Smooth muscle cell (in vitro differentiated cells): ENCODE measurements around the gene ARMCX2. TPM values are rescaled to one million over a fixed set of nuclear protein-coding genes. Genes with fewer than 3 reads are reported as not detected.

ENCODE experiments used
- DNase-seq: peaks from one replicate; lab custom pipeline; 2025; ENCODE audit not compliant: unreplicated experiment; lab: John Stamatoyannopoulos, UW
- H2AFZ ChIP-seq: fragments of 200-600 bp; sonication (generic); 2 replicates; pipeline ENCODE4 v1.6.0; 2016; ENCODE audit warnings: antibody characterized with exemption, low read depth, mild to moderate bottlenecking
- H3F3A ChIP-seq: fragments of 200-600 bp; sonication (generic); 2 replicates; pipeline ENCODE4 v1.6.0; 2017; ENCODE audit warnings: antibody characterized with exemption, low read depth
- H3K27ac ChIP-seq: fragments of 200-600 bp; sonication (generic); 2 replicates; pipeline ENCODE4 v1.5.1; 2016; ENCODE audit warnings: low read depth, mild to moderate bottlenecking
- H3K27me3 ChIP-seq: fragments of 200-600 bp; sonication (generic); 2 replicates; pipeline ENCODE4 v1.6.1; 2016; ENCODE audit warnings: low read depth, mild to moderate bottlenecking
- H3K36me3 ChIP-seq: fragments of 200-600 bp; sonication (generic); 2 replicates; pipeline ENCODE4 v1.5.1; 2016; ENCODE audit warnings: low read depth
- H3K4me1 ChIP-seq: fragments of 200-600 bp; sonication (generic); 2 replicates; pipeline ENCODE4 v1.5.1; 2016; ENCODE audit warnings: low read depth
- H3K4me2 ChIP-seq: fragments of 200-600 bp; sonication (generic); 2 replicates; pipeline ENCODE4 v1.6.0; 2016; ENCODE audit warnings: mild to moderate bottlenecking
- H3K4me3 ChIP-seq: fragments of 200-600 bp; sonication (generic); 2 replicates; pipeline ENCODE4 v1.5.1; 2016; ENCODE audit warnings: mild to moderate bottlenecking
- H3K79me2 ChIP-seq: fragments of 200-600 bp; sonication (generic); 2 replicates; pipeline ENCODE4 v1.6.0; 2016; ENCODE audit warnings: low read depth, mild to moderate bottlenecking
- H3K9ac ChIP-seq: fragments of 200-600 bp; sonication (generic); 2 replicates; pipeline ENCODE4 v1.6.0; 2016; ENCODE audit warnings: low read depth
- H3K9me3 ChIP-seq: fragments of 200-600 bp; sonication (generic); replicated peaks from 2 replicates; pipeline ENCODE4 v1.5.1; 2016; ENCODE audit warnings: low read depth
- H4K20me1 ChIP-seq: fragments of 200-600 bp; sonication (generic); 2 replicates; pipeline ENCODE4 v1.6.0; 2016; ENCODE audit warnings: low read depth
- WGBS: methylation state at CpG from one replicate; pipeline ENCODE4 v1.1.7; 2016; ENCODE audit warnings: low lambda C conversion rate; 5-methylcytosine and 5-hydroxymethylcytosine counted together
- polyA plus RNA-seq: library from polyadenylated mRNA; unstranded; fragments of >200 nt; fragmentation: Nextera tagmentation; extraction: Ambion mirVana; gene quantifications from 2 replicates; pipeline ENCODE4 v1.2.1, GENCODE V29; 2016
- total RNA-seq: library from RNA; depleted of rRNA; stranded (reverse); fragments of >200 nt; gene quantifications from 2 replicates; pipeline ENCODE4 v1.2.3, GENCODE V29; 2014
- TF ChIP-seq, protein P1 (sequence below): fragments of 200-600 bp; sonication (generic); IDR thresholded peaks from 2 replicates; pipeline ENCODE4 v1.5.1; 2017; ENCODE audit warnings: borderline replicate concordance, mild to moderate bottlenecking, antibody characterized with exemption; ENCODE audit not compliant: insufficient read depth, poor library complexity, severe bottlenecking

Gene ARMCX2
- total and polyA plus RNA-seq, 2 experiments from 2014 or later, result 34.5 to 103 TPM

DNA sequence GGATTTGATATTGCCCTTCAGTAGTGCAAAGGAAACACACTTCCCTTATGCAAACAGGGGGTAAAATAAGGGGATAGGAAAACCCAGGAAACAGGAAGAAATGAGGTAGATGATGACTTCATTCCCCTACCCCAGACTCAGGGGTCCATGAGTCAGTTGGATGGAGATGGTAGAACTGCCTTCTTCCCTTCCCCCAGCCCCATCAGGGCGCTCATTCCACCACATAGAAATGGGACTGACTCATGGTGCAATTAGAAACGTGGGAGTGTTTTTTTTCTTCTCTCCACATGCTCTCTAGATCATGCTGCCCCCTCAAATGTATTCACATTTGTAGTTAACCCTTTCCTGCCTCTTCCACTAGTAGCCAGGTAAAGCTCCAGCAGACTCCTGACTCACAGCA is 23.1 kb upstream of the ARMCX2 start:
- Histone ChIP-seq H3F3A (no peaks in the 10 kb centered on the region), H3K79me2 (no peaks in the 10 kb centered on the region), H3K4me2 (peak overlapping the region; percentile 73), H3K27ac (peak overlapping the region; percentile 40), H2AFZ (peak overlapping the region; percentile 60), H3K4me1 (no peaks in the 10 kb centered on the region), H3K27me3 (no peaks in the 10 kb centered on the region), H3K9ac (no peak overlapping the region), H3K4me3 (no peak overlapping the region), H3K9me3 (no peaks in the 10 kb centered on the region), H4K20me1 (no peaks in the 10 kb centered on the region), H3K36me3 (no peaks in the 10 kb centered on the region)
- DNase-seq, result no peak
- TF ChIP-seq, protein P1, sequence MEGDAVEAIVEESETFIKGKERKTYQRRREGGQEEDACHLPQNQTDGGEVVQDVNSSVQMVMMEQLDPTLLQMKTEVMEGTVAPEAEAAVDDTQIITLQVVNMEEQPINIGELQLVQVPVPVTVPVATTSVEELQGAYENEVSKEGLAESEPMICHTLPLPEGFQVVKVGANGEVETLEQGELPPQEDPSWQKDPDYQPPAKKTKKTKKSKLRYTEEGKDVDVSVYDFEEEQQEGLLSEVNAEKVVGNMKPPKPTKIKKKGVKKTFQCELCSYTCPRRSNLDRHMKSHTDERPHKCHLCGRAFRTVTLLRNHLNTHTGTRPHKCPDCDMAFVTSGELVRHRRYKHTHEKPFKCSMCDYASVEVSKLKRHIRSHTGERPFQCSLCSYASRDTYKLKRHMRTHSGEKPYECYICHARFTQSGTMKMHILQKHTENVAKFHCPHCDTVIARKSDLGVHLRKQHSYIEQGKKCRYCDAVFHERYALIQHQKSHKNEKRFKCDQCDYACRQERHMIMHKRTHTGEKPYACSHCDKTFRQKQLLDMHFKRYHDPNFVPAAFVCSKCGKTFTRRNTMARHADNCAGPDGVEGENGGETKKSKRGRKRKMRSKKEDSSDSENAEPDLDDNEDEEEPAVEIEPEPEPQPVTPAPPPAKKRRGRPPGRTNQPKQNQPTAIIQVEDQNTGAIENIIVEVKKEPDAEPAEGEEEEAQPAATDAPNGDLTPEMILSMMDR, result no peak
- WGBS, result 30% methylated on average over 2 of the region's 2 CpGs

DNA sequence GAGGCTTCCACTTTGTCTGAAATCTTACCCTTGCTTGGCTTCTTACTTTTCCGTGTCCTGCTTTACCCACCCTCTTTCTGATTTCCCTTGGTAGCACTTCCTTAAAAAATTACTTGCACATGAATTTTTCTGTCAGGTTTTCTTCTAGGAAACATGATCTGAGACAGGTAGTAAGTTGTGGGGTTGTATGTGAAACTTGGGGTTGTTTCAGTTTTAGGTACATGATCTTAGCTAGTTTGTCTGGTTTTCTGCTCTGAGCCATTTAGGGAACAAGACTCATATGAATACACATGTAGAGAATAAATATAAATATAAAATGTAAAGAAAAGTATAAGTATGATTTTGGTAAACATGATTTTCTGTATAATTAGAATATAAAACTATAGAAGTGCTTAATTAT is 17.4 kb upstream of the ARMCX2 start:
- WGBS, result 65% methylated on average over 1 of the region's 1 CpG
- Histone ChIP-seq H3K27me3 (no peaks in the 10 kb centered on the region), H3K4me1 (no peaks in the 10 kb centered on the region), H3K27ac (no peak overlapping the region), H4K20me1 (no peaks in the 10 kb centered on the region), H3K79me2 (no peaks in the 10 kb centered on the region), H3K4me2 (no peak overlapping the region), H3K9ac (no peak overlapping the region), H3K36me3 (no peaks in the 10 kb centered on the region), H3K4me3 (no peak overlapping the region), H2AFZ (no peak overlapping the region), H3K9me3 (no peaks in the 10 kb centered on the region), H3F3A (no peaks in the 10 kb centered on the region)
- TF ChIP-seq, protein P1, result no peak
- DNase-seq, result no peak

DNA sequence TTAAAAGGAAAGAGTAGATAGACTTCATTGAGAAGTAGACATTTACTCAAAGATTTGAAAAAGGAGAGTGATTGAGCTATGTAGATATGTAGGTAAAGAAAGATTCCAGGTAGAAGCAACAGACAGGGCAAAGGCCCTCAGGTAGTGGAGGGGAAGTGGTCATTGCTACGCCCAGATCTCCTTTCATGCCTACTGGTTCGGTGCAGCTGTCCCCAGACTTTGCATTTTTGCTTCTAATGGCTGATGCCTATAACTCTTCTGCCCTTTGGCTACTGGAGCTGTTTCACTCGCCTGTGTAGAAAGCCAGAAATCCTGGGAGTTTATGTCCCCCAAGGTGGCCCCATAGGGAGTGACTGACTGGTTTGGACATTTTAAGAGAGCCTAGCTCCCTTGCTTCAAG is 16.9 kb upstream of the ARMCX2 start:
- H3K27me3 ChIP-seq, result no peaks in the 10 kb centered on the region
- no peaks in the 10 kb centered on the region for H3K4me1 ChIP-seq
- no peaks in the 10 kb centered on the region for H3K36me3 ChIP-seq
- H3K27ac ChIP-seq, result no peak overlapping the region
- H4K20me1 ChIP-seq, result no peaks in the 10 kb centered on the region
- no peaks in the 10 kb centered on the region for H3K9me3 ChIP-seq
- TF ChIP-seq, protein P1, result no peak
- H3F3A ChIP-seq, result no peaks in the 10 kb centered on the region
- H3K4me2 ChIP-seq, result no peak overlapping the region
- H3K4me3 ChIP-seq, result no peak overlapping the region
- H2AFZ ChIP-seq, result no peak overlapping the region
- no peak for DNase-seq
- no peaks in the 10 kb centered on the region for H3K79me2 ChIP-seq
- WGBS, result 61% methylated on average over 3 of the region's 3 CpGs
- H3K9ac ChIP-seq, result no peak overlapping the region

DNA sequence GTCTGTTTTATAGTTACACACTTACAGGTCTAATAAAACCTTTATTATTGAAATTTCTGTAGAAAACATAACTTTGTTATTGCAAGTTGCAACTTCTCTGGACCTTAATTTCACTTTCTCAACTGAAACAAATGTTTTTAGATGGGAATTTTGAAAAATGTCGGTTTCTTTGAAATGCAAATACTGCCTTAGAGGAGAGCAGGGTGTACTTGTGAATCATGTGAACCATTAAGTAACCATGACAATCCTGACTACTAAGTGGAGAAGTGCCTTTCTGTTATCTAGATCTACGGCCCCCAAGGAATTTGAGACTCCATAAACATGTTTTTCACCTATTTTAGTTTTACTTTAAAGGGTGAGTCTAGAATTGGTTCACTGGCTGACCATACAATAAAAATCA is 8.5 kb upstream of the ARMCX2 start:
- no peaks in the 10 kb centered on the region for H3K9me3 ChIP-seq
- no peaks in the 10 kb centered on the region for H3K79me2 ChIP-seq
- no peaks in the 10 kb centered on the region for H3K36me3 ChIP-seq
- no peak overlapping the region for H3K9ac ChIP-seq
- H3K4me1 ChIP-seq, result no peaks in the 10 kb centered on the region
- DNase-seq, result no peak
- TF ChIP-seq, protein P1, result no peak
- 22% methylated on average over 2 of the region's 2 CpGs for WGBS
- H3K4me3 ChIP-seq, result no peak overlapping the region
- no peak overlapping the region for H3K4me2 ChIP-seq
- H3F3A ChIP-seq, result no peaks in the 10 kb centered on the region
- H3K27ac ChIP-seq, result no peak overlapping the region
- H4K20me1 ChIP-seq, result no peaks in the 10 kb centered on the region
- H3K27me3 ChIP-seq, result no peaks in the 10 kb centered on the region
- no peak overlapping the region for H2AFZ ChIP-seq
